Neuronal stem cell (in vitro differentiated cells): ENCODE measurements around the gene C1QA.

Experiments used
- DNase-seq: peaks from one replicate; pipeline ENCODE4 v3.0.0-alpha.2; 2013; ENCODE audit warnings: low spot score
- H2AFZ ChIP-seq: one replicate; pipeline ENCODE4 v1.6.1; 2013; ENCODE audit warnings: mild to moderate bottlenecking, low read length, inconsistent platforms
- H2AK5ac ChIP-seq: 2 replicates; pipeline ENCODE4 v1.6.1; 2013; ENCODE audit warnings: low read depth, mild to moderate bottlenecking, inconsistent platforms, low read length, moderate library complexity, mixed read lengths
- H2BK120ac ChIP-seq: 2 replicates; pipeline ENCODE4 v1.6.1; 2013; ENCODE audit warnings: low read depth, mild to moderate bottlenecking, inconsistent platforms, low read length, moderate library complexity, mixed read lengths
- H2BK12ac ChIP-seq: one replicate; pipeline ENCODE4 v1.6.1; 2013; ENCODE audit warnings: low read length, inconsistent platforms
- H2BK15ac ChIP-seq: 2 replicates; pipeline ENCODE4 v1.6.1; 2013; ENCODE audit warnings: mild to moderate bottlenecking, low read length, inconsistent platforms, mixed read lengths
- H2BK5ac ChIP-seq: one replicate; pipeline ENCODE4 v1.6.1; 2013; ENCODE audit warnings: inconsistent platforms, mild to moderate bottlenecking, low read length, moderate library complexity
- H3K14ac ChIP-seq: one replicate; pipeline ENCODE4 v1.6.1; 2013; ENCODE audit warnings: low read length, inconsistent platforms
- H3K18ac ChIP-seq: 2 replicates; pipeline ENCODE4 v1.6.1; 2013; ENCODE audit warnings: low read length, inconsistent platforms
- H3K23ac ChIP-seq: 2 replicates; pipeline ENCODE4 v1.6.1; 2013; ENCODE audit warnings: low read depth, mild to moderate bottlenecking, mixed read lengths, low read length, inconsistent platforms; ENCODE audit not compliant: poor library complexity
- H3K27ac ChIP-seq: replicated peaks from 3 replicates; pipeline ENCODE4 v1.5.1; 2013; ENCODE audit warnings: low read length, inconsistent platforms
- H3K27me3 ChIP-seq, 3 experiments: 2 replicates each; pipeline ENCODE4 v1.6.1; 2013; ENCODE audit warnings: low read length in 3 of 3, mild to moderate bottlenecking in 2 of 3, inconsistent platforms in 1 of 3, low read depth in 1 of 3, mixed read lengths in 1 of 3, moderate library complexity in 1 of 3; ENCODE audit not compliant: control insufficient read depth in 3 of 3, insufficient read depth in 3 of 3
- H3K36me3 ChIP-seq, 2 donors: replicated peaks in 1 of 2; 2 replicates each; pipeline ENCODE4 v1.6.1; 2013; ENCODE audit warnings: low read length in 2 of 2; ENCODE audit not compliant: control insufficient read depth in 2 of 2, insufficient read depth in 2 of 2
- H3K4ac ChIP-seq: 2 replicates; pipeline ENCODE4 v1.6.1; 2013; ENCODE audit warnings: inconsistent platforms, mild to moderate bottlenecking, low read length, moderate library complexity
- H3K4me1 ChIP-seq, 2 donors: 1 replicate in 1 of 2; 2 replicates in 1 of 2; pipeline ENCODE4 v1.6.1; 2013; ENCODE audit warnings: low read length in 2 of 2, low read depth in 1 of 2; ENCODE audit not compliant: control insufficient read depth in 2 of 2, insufficient read depth in 1 of 2
- H3K4me2 ChIP-seq: one replicate; pipeline ENCODE4 v1.6.1; 2013; ENCODE audit warnings: mild to moderate bottlenecking, low read length, inconsistent platforms; ENCODE audit not compliant: insufficient read depth, poor library complexity, severe bottlenecking
- H3K4me3 ChIP-seq, 2 donors: 2 replicates each; pipeline ENCODE4 v1.5.1; 2013; ENCODE audit warnings: low read length in 2 of 2, mild to moderate bottlenecking in 2 of 2, inconsistent platforms in 1 of 2, moderate library complexity in 1 of 2
- H3K79me1 ChIP-seq: one replicate; pipeline ENCODE4 v1.6.1; 2013; ENCODE audit warnings: low read depth, mild to moderate bottlenecking, inconsistent platforms, low read length, moderate library complexity
- H3K9ac ChIP-seq: one replicate; pipeline ENCODE4 v1.6.1; 2013; ENCODE audit warnings: mild to moderate bottlenecking, low read depth, low read length, inconsistent platforms; ENCODE audit not compliant: poor library complexity
- H3K9me3 ChIP-seq, 2 donors: replicated peaks in 1 of 2; 2 replicates each; pipeline versions ENCODE3 to v1.6.1; 2013; ENCODE audit warnings: low read length in 2 of 2, mild to moderate bottlenecking in 2 of 2, inconsistent platforms in 1 of 2, low read depth in 1 of 2, mixed read lengths in 1 of 2, moderate library complexity in 1 of 2; ENCODE audit not compliant: control insufficient read depth in 2 of 2, insufficient read depth in 1 of 2
- H4K8ac ChIP-seq: one replicate; pipeline ENCODE4 v1.6.1; 2013; ENCODE audit warnings: low read depth, mild to moderate bottlenecking, inconsistent platforms, low read length, moderate library complexity
- H4K91ac ChIP-seq: one replicate; pipeline ENCODE4 v1.6.1; 2013; ENCODE audit warnings: low read length, low read depth, mild to moderate bottlenecking, inconsistent platforms; ENCODE audit not compliant: poor library complexity
- WGBS, 2 donors: extraction: QIAGEN DNeasy Blood & Tissue Kit; methylation state at CpG; one replicate each; pipeline ENCODE4 v1.1.7; 2013; ENCODE audit warnings: missing lambda C conversion rate in 2 of 2, mixed read lengths in 1 of 2; ENCODE audit not compliant: insufficient read length in 2 of 2, insufficient replicate concordance in 1 of 2; ENCODE audit errors: extremely low coverage in 2 of 2; 5-methylcytosine and 5-hydroxymethylcytosine counted together

Gene C1QA

GRCh38 chr1:22616571-22616970 lies 19.9 kb upstream of the C1QA start:
- no peaks in the 10 kb centered on the region for H3K36me3 ChIP-seq
- no peak overlapping the region for H2BK5ac ChIP-seq
- H3K9ac ChIP-seq = no peak overlapping the region
- H3K9me3 ChIP-seq = no peaks in the 10 kb centered on the region
- no peak overlapping the region for H3K14ac ChIP-seq
- H3K23ac ChIP-seq = peak overlapping the region; percentile 11
- no peak for DNase-seq
- no peak overlapping the region for H4K91ac ChIP-seq
- H3K27me3 ChIP-seq = peaks cover 0 to 69% (median 2%) of the 10 kb centered on the region in 3 experiments
- no peak overlapping the region for H2AFZ ChIP-seq
- H3K18ac ChIP-seq = no peak overlapping the region
- H2AK5ac ChIP-seq = no peak overlapping the region
- H2BK15ac ChIP-seq = no peak overlapping the region
- H3K4ac ChIP-seq = no peak overlapping the region
- H3K4me3 ChIP-seq = no peak overlapping the region
- no peak overlapping the region for H2BK120ac ChIP-seq
- H3K79me1 ChIP-seq = no peaks in the 10 kb centered on the region
- H4K8ac ChIP-seq = no peak overlapping the region
- WGBS, 2 donors = no CpG with 5 or more reads among the region's 11 CpGs
- no peak overlapping the region for H3K4me2 ChIP-seq
- H3K27ac ChIP-seq = no peak overlapping the region
- H2BK12ac ChIP-seq = no peak overlapping the region
- H3K4me1 ChIP-seq = no peaks in the 10 kb centered on the region

- H3K4ac ChIP-seq = no peak overlapping the region
- no peaks in the 10 kb centered on the region for H3K4me1 ChIP-seq
- H3K27ac ChIP-seq = no peak overlapping the region
- H2BK15ac ChIP-seq = no peak overlapping the region
- no peak overlapping the region for H3K4me3 ChIP-seq
- no peak overlapping the region for H3K9ac ChIP-seq
- H2BK120ac ChIP-seq = no peak overlapping the region
- no peak overlapping the region for H3K18ac ChIP-seq
- no peaks in the 10 kb centered on the region for H3K9me3 ChIP-seq
- H2BK12ac ChIP-seq = no peak overlapping the region
- H4K91ac ChIP-seq = no peak overlapping the region
- no peak overlapping the region for H3K14ac ChIP-seq
- H3K27me3 ChIP-seq = peaks cover 0 to 71% (median 2%) of the 10 kb centered on the region in 3 experiments
- no peak overlapping the region for H2AK5ac ChIP-seq
- H3K36me3 ChIP-seq = no peaks in the 10 kb centered on the region
- WGBS, 2 donors = no CpG with 5 or more reads among the region's 16 CpGs
- H3K79me1 ChIP-seq = no peaks in the 10 kb centered on the region
- no peak overlapping the region for H4K8ac ChIP-seq
- no peak for DNase-seq
- H3K4me2 ChIP-seq = no peak overlapping the region
- no peak overlapping the region for H2BK5ac ChIP-seq
- no peak overlapping the region for H3K23ac ChIP-seq
- no peak overlapping the region for H2AFZ ChIP-seq
Observed at GRCh38 chr1:22618056-22618455, 18.4 kb upstream of the C1QA start.

- Histone ChIP-seq H3K4me1 (no peaks in the 10 kb centered on the region), H3K14ac (no peak overlapping the region)
- no CpG with 5 or more reads among the region's 7 CpGs for WGBS, 2 donors
Observed at GRCh38 chr1:22619252-22619651, 17.2 kb upstream of the C1QA start.

GRCh38 chr1:22619798-22620197 lies 16.6 kb upstream of the C1QA start:
- WGBS, 2 donors = no CpG with 5 or more reads among the region's 12 CpGs
- Histone ChIP-seq H3K14ac (no peak overlapping the region), H2BK15ac (no peak overlapping the region), H3K9me3 (no peaks in the 10 kb centered on the region), H3K18ac (no peak overlapping the region), H3K4me2 (no peak overlapping the region), H2BK5ac (no peak overlapping the region), H3K27ac (no peak overlapping the region), H3K23ac (no peak overlapping the region), H2BK120ac (no peak overlapping the region), H3K9ac (no peak overlapping the region), H3K36me3 (no peaks in the 10 kb centered on the region), H2AFZ (no peak overlapping the region), H2AK5ac (no peak overlapping the region), H4K91ac (no peak overlapping the region), H3K4me1 (no peaks in the 10 kb centered on the region), H3K4me3 (no peak overlapping the region), H3K27me3 (peaks cover 0 to 64% (median 0%) of the 10 kb centered on the region in 3 experiments), H3K4ac (no peak overlapping the region), H3K79me1 (no peaks in the 10 kb centered on the region), H2BK12ac (no peak overlapping the region), H4K8ac (no peak overlapping the region)
- DNase-seq = no peak

More at GRCh38 chr1:22619252-22619651, 17.2 kb upstream of the C1QA start:
- Histone ChIP-seq H3K23ac (no peak overlapping the region), H3K36me3 (no peaks in the 10 kb centered on the region), H4K91ac (no peak overlapping the region), H3K4me2 (no peak overlapping the region), H2AK5ac (no peak overlapping the region), H2AFZ (no peak overlapping the region), H3K27ac (no peak overlapping the region), H2BK120ac (no peak overlapping the region), H3K18ac (no peak overlapping the region), H2BK15ac (no peak overlapping the region), H3K27me3 (peaks cover 0 to 64% (median under 1%) of the 10 kb centered on the region in 3 experiments), H3K9me3 (no peaks in the 10 kb centered on the region), H3K9ac (no peak overlapping the region), H2BK12ac (no peak overlapping the region), H4K8ac (no peak overlapping the region), H3K4ac (no peak overlapping the region), H3K79me1 (no peaks in the 10 kb centered on the region), H2BK5ac (no peak overlapping the region), H3K4me3 (no peak overlapping the region)
- no peak for DNase-seq
